ENCODE measurements around the gene DDX47. TPM values are rescaled to one million over a fixed set of nuclear protein-coding genes. Genes with fewer than 3 reads are reported as not detected.

DDX47 gene
- total RNA-seq, 2 experiments from 2014 or later: 153 TPM

DNA sequence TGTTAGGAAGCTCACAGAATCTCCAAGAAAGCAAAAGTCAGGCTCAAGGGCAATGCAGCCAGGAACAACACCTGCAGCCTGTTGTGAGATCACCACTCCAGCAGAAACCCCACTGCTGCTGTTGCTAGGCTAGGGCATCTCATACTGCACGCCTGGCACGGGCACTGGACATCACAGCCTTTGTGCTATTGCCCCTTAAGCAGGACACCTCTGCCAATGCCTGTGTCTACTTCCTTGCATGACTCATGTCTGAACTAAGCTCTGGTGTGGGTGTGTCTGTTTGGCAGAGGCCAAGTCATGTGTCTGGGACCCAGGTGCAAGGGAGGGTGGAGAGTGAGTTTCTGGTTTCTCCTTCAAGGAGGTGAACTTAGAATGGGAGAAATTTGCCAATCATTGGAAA, 10.0 kb upstream of the DDX47 start:
- TF ChIP-seq, protein P1, sequence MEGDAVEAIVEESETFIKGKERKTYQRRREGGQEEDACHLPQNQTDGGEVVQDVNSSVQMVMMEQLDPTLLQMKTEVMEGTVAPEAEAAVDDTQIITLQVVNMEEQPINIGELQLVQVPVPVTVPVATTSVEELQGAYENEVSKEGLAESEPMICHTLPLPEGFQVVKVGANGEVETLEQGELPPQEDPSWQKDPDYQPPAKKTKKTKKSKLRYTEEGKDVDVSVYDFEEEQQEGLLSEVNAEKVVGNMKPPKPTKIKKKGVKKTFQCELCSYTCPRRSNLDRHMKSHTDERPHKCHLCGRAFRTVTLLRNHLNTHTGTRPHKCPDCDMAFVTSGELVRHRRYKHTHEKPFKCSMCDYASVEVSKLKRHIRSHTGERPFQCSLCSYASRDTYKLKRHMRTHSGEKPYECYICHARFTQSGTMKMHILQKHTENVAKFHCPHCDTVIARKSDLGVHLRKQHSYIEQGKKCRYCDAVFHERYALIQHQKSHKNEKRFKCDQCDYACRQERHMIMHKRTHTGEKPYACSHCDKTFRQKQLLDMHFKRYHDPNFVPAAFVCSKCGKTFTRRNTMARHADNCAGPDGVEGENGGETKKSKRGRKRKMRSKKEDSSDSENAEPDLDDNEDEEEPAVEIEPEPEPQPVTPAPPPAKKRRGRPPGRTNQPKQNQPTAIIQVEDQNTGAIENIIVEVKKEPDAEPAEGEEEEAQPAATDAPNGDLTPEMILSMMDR (IDR thresholded peaks at IDR 0.05): no peak
- Histone ChIP-seq H3K36me3 (ENCODE audit: insufficient read depth, low read length) (no peaks in the 10 kb centered on the region), H3K27ac (ENCODE audit: low read depth in 1 of 2, low read length in 2 of 2) (no peak overlapping the region), H3K4me1 (ENCODE audit: insufficient read depth, low read length) (peaks cover 39% of the 10 kb centered on the region), H3K27me3 (ENCODE audit: control insufficient read depth in 1 of 2, insufficient read depth in 2 of 2, low read length in 2 of 2) (no peaks in the 10 kb centered on the region), H3K4me3 (ENCODE audit: low read length) (no peak overlapping the region), H3K9me3 (ENCODE audit: control insufficient read depth in 1 of 2, insufficient read depth in 1 of 2, low read length in 2 of 2) (no peaks in the 10 kb centered on the region)
- Mint-ChIP-seq H3K27me3 (no peaks in the 10 kb centered on the region), H3K27ac (peak overlapping the region; percentile 68), H3K4me3 (peak overlapping the region; percentile 22), H3K4me1 (ENCODE audit: low read depth) (peaks cover 55% of the 10 kb centered on the region), H3K9me3 (no peaks in the 10 kb centered on the region), H3K36me3 (ENCODE audit: low read depth) (no peaks in the 10 kb centered on the region)
- peak; percentile 48 for ATAC-seq (ENCODE audit: poor library complexity)
- POLR2A ChIA-PET: interaction anchor here (1.3 to 1.6 kb wide), 2 partner anchors 10 to 16 kb away, joined by 5 to 6 read pairs; partner anchors contain the start of gene DDX47
- DNase-seq: peak in 13 of 14 experiments; percentile 11 to 70 (median 46)
- intact Hi-C loops (cut with DNase I, micrococcal nuclease): no loop called here
- CTCF ChIA-PET: interaction anchor here (0.6 to 1.5 kb wide), 4 partner anchors 10 to 98 kb away, joined by 3 to 9 read pairs (median 4); partner anchors contain the start of gene DDX47

DNA sequence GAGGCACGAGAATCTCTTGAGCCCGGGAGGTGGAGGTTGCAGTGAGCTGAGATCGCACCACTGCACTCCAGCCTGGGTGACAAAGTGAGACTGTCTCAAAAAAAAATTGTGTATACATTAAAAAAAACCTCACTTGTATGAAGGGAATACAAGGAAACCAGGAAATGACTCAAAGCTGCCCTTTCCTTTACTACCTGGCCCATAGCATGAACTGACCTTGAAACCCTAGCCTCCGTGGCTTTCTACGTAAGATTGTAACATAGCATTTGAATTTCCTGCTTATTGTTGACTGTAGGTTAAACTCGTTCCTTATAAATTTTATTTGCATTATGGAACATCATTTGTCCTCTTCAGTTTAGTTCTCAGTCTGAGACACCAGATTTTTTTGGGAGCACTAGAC, 9.1 kb upstream of the DDX47 start:
- TF ChIP-seq, protein P1 (IDR thresholded peaks at IDR 0.05): no peak
- no peak overlapping the region for H3K27ac ChIP-seq (ENCODE audit: low read depth in 1 of 2, low read length in 2 of 2)
- POLR2A ChIA-PET: interaction anchor here (1.6 kb wide), 1 partner anchor 10 kb away, joined by 6 read pairs; the partner anchor contains the start of gene DDX47
- no peak for ATAC-seq (ENCODE audit: poor library complexity)
- no peaks in the 10 kb centered on the region for H3K36me3 ChIP-seq (ENCODE audit: insufficient read depth, low read length)
- CTCF ChIA-PET: interaction anchor here (1.3 kb wide), 1 partner anchor 9 kb away, joined by 9 read pairs; the partner anchor contains the start of gene DDX47
- no peaks in the 10 kb centered on the region for H3K9me3 Mint-ChIP-seq
- no peak overlapping the region for H3K4me3 ChIP-seq (ENCODE audit: low read length)
- H3K9me3 ChIP-seq (ENCODE audit: control insufficient read depth in 1 of 2, insufficient read depth in 1 of 2, low read length in 2 of 2): no peaks in the 10 kb centered on the region
- no peaks in the 10 kb centered on the region for H3K27me3 ChIP-seq (ENCODE audit: control insufficient read depth in 1 of 2, insufficient read depth in 2 of 2, low read length in 2 of 2)
- H3K27ac Mint-ChIP-seq: peak overlapping the region; percentile 97
- H3K27me3 Mint-ChIP-seq: no peaks in the 10 kb centered on the region
- no peak for DNase-seq
- no peaks in the 10 kb centered on the region for H3K36me3 Mint-ChIP-seq (ENCODE audit: low read depth)
- H3K4me3 Mint-ChIP-seq: no peak overlapping the region
- H3K4me1 ChIP-seq (ENCODE audit: insufficient read depth, low read length): peaks cover 47% of the 10 kb centered on the region
- peaks cover 63% of the 10 kb centered on the region for H3K4me1 Mint-ChIP-seq (ENCODE audit: low read depth)
- intact Hi-C loops (cut with DNase I, micrococcal nuclease): no loop called here

- Mint-ChIP-seq H3K36me3 (ENCODE audit: low read depth) (no peaks in the 10 kb centered on the region), H3K4me3 (no peak overlapping the region), H3K27me3 (no peaks in the 10 kb centered on the region), H3K27ac (peak overlapping the region; percentile 97), H3K4me1 (ENCODE audit: low read depth) (peaks cover 67% of the 10 kb centered on the region), H3K9me3 (no peaks in the 10 kb centered on the region)
- TF ChIP-seq, protein P1 (IDR thresholded peaks at IDR 0.05): no peak
- ChIA-PET CTCF (interaction anchor here (0.6 to 1.1 kb wide), 2 partner anchors 15 to 39 kb away, joined by 4 read pairs; no protein-coding TSS in a partner anchor), POLR2A (interaction anchor here (2.4 kb wide), 1 partner anchor 18 kb away, joined by 13 read pairs; the partner anchor contains the start of gene APOLD1)
- peaks cover 51% of the 10 kb centered on the region for H3K4me1 ChIP-seq (ENCODE audit: insufficient read depth, low read length)
- no peaks in the 10 kb centered on the region for H3K9me3 ChIP-seq (ENCODE audit: control insufficient read depth in 1 of 2, insufficient read depth in 1 of 2, low read length in 2 of 2)
- no peaks in the 10 kb centered on the region for H3K27me3 ChIP-seq (ENCODE audit: control insufficient read depth in 1 of 2, insufficient read depth in 2 of 2, low read length in 2 of 2)
- H3K36me3 ChIP-seq (ENCODE audit: insufficient read depth, low read length): no peaks in the 10 kb centered on the region
- no peak overlapping the region for H3K4me3 ChIP-seq (ENCODE audit: low read length)
- DNase-seq (no peak), ATAC-seq (ENCODE audit: poor library complexity) (no peak)
- intact Hi-C loops (cut with DNase I, micrococcal nuclease): no loop called here
- H3K27ac ChIP-seq (ENCODE audit: low read depth in 1 of 2, low read length in 2 of 2): peak overlapping the region in 1 of 2 donors; percentile 1
Observed at GRCh38 chr12:12804432-12804886, 8.7 kb upstream of the DDX47 start.

Data from CD4-positive, alpha-beta T cell (primary cell).